Mesothelial cell of epicardium (in vitro differentiated cells): ENCODE results near the gene CMYA5. TPM values are rescaled to one million over a fixed set of nuclear protein-coding genes. Genes with fewer than 3 reads are reported as not detected.

Experiments
- DNase-seq, 2 experiments: peaks; one replicate each; pipeline ENCODE4 v3.0.0; 2021; ENCODE audit warnings: low spot score in 2 of 2; ENCODE audit not compliant: unreplicated experiment in 2 of 2
- H3K27ac Mint-ChIP-seq: 2 replicates; pipeline ENCODE4 v1.8.0; 2021; ENCODE audit warnings: mixed read lengths
- H3K27me3 Mint-ChIP-seq: 2 replicates; pipeline ENCODE4 v1.8.0; 2021; ENCODE audit warnings: low read depth, mixed read lengths
- H3K36me3 Mint-ChIP-seq: 2 replicates; pipeline ENCODE4 v1.8.0; 2021; ENCODE audit warnings: mixed read lengths
- H3K4me1 Mint-ChIP-seq: 2 replicates; pipeline ENCODE4 v1.8.0; 2021; ENCODE audit warnings: mixed read lengths
- H3K4me3 Mint-ChIP-seq: 2 replicates; pipeline ENCODE4 v1.8.0; 2021; ENCODE audit warnings: mild to moderate bottlenecking, moderate library complexity, mixed read lengths
- H3K9me3 Mint-ChIP-seq: 2 replicates; pipeline ENCODE4 v1.8.0; 2021; ENCODE audit warnings: mixed read lengths
- CTCF ChIP-seq: fragments of 200-600 bp; sonication (generic); IDR thresholded peaks from one replicate; pipeline ENCODE4 v1.5.0; 2021; ENCODE audit warnings: antibody characterized with exemption; ENCODE audit not compliant: unreplicated experiment
- total RNA-seq: library from RNA; stranded (reverse); gene quantifications from 3 replicates; pipeline ENCODE4 v1.2.1, GENCODE V29; 2021

Gene CMYA5
- total RNA-seq: 6.5 to 7.6 TPM (median 6.7 TPM) in 3 replicates

GRCh38 chr5:79689541-79690466 lies at the start of gene CMYA5:
CMYA5 (plus strand) TSS chr5:79689836; CDS start chr5:79689908, 72 bp downstream.
- peaks cover 58% of the 10 kb centered on the region for H3K4me1 Mint-ChIP-seq
- peak within 1 kb of the TSS; percentile 73 for H3K4me3 Mint-ChIP-seq
- peak; percentile 35 to 61 for DNase-seq
- H3K27me3 Mint-ChIP-seq: no peaks in the 10 kb centered on the region
- TF ChIP-seq CTCF: no peak
- peaks cover 5% of the 10 kb centered on the region for H3K36me3 Mint-ChIP-seq
- peak within 1 kb of the TSS; percentile 82 for H3K27ac Mint-ChIP-seq
- H3K9me3 Mint-ChIP-seq: no peaks in the 10 kb centered on the region

GRCh38 chr5:79640571-79641055 lies 49.0 kb upstream of the CMYA5 start:
- Mint-ChIP-seq H3K36me3 (peaks cover 30% of the 10 kb centered on the region), H3K4me1 (peaks cover 5% of the 10 kb centered on the region), H3K27ac (peak overlapping the region; percentile 47), H3K4me3 (no peak overlapping the region), H3K27me3 (no peaks in the 10 kb centered on the region), H3K9me3 (no peaks in the 10 kb centered on the region)
- DNase-seq: no peak
- no peak for TF ChIP-seq CTCF

GRCh38 chr5:79641414-79641813 lies 48.2 kb upstream of the CMYA5 start:
- Mint-ChIP-seq H3K4me1 (peaks cover 5% of the 10 kb centered on the region), H3K9me3 (no peaks in the 10 kb centered on the region), H3K27me3 (no peaks in the 10 kb centered on the region), H3K36me3 (peaks cover 32% of the 10 kb centered on the region), H3K27ac (no peak overlapping the region), H3K4me3 (no peak overlapping the region)
- no peak for TF ChIP-seq CTCF
- no peak for DNase-seq

- DNase-seq: no peak
- Mint-ChIP-seq H3K27ac (peak overlapping the region; percentile 30), H3K27me3 (no peaks in the 10 kb centered on the region), H3K9me3 (no peaks in the 10 kb centered on the region), H3K36me3 (peaks cover 31% of the 10 kb centered on the region), H3K4me3 (no peak overlapping the region), H3K4me1 (peaks cover 5% of the 10 kb centered on the region)
- no peak for TF ChIP-seq CTCF
These were observed 47.4 kb upstream of the CMYA5 start for GRCh38 chr5:79642210-79642609.

GRCh38 chr5:79653843-79654242 lies 35.8 kb upstream of the CMYA5 start:
- DNase-seq: no peak
- no peak overlapping the region for H3K4me3 Mint-ChIP-seq
- no peaks in the 10 kb centered on the region for H3K27me3 Mint-ChIP-seq
- H3K27ac Mint-ChIP-seq: no peak overlapping the region
- TF ChIP-seq CTCF: no peak
- H3K9me3 Mint-ChIP-seq: no peaks in the 10 kb centered on the region
- H3K36me3 Mint-ChIP-seq: peaks cover 16% of the 10 kb centered on the region
- no peaks in the 10 kb centered on the region for H3K4me1 Mint-ChIP-seq
